CD4-positive, alpha-beta T cell treated with Interleukin-17A for 1 hour (primary cell): ENCODE data around the gene GSTM1.

Experiments
- DNase-seq: peaks from one replicate; pipeline ENCODE4 v3.0.0-alpha.2; 2020

The GSTM1 gene

DNA sequence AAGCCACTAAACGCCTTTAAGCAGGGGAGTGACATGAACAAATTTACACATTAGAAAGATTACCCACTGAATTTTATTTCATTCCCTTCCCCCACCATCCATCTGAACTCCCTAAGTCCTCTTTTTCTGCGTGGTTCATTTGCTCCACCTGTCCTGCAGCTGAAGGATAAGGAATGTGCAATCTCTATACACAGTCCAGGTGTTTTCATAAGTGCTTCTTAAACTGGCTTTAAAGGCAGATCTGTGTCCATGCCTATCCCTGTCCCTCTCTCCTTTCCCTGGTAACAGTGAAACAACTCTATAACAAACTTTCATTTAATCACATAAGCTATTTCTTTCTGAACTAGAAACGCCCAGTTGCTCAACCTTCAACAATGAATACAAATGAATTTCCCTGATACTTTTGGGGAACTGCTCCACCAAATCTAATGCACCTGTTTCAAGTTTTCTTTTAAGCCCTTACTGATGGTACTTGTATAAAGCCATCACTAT lies 44.8 kb downstream of the GSTM1 start:
- DNase-seq: no peak

DNA sequence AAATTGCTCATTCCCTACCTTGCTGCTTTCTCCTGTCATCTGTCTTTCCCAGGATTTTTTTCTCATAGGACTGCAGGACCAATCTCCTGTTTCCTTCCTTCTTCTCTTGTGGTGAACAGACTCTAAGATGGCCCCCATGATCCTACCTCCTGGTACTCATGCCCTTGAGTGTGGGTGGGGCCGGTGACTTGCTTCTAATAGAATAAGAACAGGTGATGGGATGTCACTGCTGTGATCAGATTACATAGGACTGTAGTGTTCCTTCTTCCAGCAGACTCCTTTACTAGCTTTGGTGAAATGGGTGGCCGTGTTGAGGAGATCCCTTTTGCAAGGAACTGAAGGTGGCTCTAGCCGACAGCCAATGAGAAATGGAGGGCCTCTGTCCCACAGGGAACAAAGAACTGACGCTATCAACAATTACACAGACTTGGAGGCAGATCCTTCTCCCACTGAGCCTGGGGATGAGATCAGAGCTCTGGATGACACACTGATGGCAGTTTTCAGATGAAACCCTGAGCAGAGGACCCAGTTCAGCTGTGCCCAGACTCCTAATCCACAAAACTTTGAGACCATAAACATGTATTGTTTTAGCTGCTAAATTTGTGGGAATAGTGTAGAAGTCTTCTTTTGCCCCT lies 45.7 kb downstream of the GSTM1 start:
- DNase-seq: no peak

DNA sequence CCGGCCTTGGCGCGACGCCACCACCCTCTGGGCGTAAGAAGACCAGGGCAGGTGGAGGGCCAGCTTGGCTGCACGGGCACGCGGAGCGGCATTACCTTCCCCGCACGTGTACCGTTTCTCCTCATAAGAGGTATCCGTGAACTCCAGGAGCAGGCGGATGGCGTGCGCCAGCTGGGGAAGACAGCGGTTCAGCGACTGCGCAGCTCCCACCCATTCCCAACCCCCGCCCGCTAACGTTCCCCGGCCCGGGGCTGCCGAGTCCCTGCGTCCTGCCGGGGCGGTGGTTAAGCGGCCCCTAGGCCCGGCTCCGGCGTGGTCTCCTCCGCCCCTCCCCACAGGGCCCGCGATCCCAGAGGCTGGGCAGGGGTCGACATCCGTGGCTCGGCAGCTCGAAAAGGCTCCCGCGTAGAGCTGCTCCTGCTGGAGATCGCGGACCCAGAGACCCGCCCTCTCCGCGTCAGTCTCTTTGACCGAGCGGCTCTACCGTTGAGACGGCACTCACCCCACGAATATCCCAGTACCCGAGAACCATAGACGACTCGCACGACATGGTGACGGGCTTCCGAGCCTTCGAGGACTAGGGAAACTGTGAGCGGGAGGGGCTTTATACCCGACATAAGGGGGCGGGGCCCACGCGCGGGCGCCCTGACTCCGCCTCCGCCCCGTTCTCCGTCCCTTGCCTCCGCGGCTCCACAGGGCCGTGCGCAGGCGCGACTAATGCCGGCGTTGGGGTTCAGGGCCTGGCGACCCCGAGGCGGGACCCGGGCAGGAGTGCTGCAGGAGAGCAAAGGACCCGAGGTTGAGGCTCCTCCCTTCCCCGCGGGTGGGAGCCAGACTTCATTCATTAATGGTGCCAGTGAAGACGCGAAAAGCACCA lies 52.4 kb downstream of the GSTM1 start:
- peak; percentile 91 for DNase-seq

DNA sequence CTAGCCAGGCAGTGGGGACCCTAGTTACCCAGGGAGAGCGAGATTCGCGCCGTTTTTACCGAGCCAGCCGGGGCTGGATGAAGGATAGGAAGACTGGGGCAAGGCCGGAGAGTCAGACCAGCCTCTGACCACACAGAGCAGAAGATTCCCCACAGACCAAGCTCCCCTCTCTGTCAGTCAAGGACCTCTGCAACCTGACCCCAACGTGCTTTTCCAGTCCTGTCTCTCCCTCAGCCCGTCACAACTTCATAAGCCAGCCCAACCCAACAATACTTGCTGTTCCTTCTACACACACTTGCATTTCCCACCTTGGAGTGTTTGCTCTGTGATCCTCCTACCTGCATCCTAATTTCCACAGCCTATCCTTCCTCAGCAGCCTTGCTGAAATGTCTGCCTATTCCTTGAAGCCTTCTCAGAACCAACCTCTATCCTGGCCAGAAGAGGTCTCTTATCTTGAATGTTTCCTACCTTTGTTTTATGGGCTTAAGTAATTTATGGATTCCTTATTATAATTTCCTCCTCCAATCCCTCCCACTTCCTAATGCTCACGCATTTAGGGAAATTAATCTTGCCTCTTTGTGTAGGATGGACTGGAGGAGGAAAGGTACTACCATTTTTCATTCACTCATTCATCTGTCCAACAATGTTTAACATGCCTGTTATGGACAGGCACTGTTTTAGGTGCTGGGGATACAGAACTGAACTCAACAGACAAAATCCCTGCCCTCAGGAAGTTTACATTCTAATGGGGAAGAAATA lies 53.2 kb downstream of the GSTM1 start, which contains the start of gene GSTM3:
TSS of gene GSTM3 (minus strand) at position 424 of the 759 bp plus-strand sequence. CDS start 751 bp downstream, outside the sequence.
- DNase-seq: no peak
